HuH-7 (cell line): ENCODE data around the gene RCSD1.

Experiments used
- DNase-seq: peaks from one replicate; pipeline ENCODE4 v3.0.0; 2011; ENCODE audit warnings: low spot score

The RCSD1 gene

DNA sequence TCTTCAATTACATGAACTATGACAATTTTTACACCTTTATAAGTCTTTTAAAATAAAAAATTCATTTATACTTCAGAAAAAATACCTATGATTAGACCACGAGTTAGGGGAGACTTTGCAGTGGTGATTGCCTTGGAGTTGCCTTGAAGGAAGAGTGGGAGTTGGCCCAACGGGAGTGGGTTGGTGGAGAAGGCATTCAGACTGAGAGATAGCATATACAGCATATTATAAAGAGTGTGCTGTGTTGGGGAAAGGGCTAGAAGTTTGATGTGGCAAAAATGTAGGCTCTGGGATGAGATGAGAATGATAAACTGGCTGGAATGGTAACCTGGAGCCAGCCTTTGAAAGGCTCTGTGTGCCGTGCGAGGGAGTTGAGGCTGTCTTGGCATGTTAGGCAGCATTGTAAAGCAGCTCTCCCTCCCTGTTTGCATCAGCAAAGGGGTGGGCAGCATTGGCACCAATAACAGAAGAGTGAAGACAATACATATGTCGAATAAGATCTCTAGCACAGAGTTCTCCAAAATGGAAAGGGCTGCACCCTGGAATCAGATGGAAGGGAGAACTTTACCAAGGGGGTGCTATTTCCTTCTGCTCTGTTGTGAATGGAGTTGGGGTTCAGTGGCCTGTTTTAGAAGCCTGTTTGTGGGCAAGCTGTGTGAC is 116.1 kb downstream of the RCSD1 start:
- no peak for DNase-seq

DNA sequence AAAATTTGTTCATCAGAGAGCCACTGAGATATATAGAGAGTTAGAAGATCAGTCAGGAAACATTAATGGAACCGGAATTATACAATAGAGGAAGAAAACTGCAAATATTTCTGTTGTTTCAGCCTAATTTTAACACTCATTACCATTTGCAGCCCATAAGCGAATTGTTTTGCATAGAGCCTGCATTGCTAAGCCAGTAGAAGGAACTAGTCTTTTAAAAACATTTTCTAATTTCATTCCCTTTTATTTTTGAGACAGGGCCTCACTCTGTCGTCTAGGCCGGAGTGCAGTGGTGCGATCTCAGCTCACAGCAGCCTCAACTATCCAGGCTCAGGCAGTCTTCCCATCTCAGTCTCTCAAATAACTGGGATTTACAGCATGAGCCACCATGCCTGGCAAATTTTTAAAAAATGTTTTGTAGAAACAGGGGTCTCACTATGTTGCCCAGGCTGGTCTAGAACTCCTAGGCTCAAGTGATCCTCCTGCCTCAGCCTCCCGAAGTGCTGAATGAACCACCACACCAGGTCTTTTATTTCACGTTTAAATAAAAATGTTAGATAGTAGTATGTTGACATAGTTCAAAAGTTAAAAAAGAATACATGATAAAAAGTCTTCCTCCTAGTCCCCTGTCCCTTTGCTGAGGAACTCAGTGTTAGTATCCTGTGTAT is 117.1 kb downstream of the RCSD1 start:
- DNase-seq: no peak

DNA sequence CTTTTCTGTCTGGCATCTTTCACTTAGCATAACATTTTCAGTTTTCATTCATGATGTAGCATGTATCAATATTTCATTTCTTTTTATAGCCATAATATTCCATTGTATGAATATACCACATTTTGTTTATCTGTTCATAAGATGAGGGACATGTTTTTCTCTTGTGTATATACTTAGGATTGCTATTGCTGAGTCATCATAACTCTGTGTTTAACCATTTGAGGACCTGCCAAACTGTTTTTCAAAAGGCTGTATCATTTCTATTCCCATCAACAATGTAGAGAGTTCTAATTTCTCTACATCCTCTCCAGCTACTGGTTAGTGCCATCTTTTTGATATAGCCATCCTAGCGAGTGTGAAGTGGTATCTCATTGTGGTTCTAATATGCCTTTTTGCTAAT is 118.0 kb downstream of the RCSD1 start:
- DNase-seq: no peak

DNA sequence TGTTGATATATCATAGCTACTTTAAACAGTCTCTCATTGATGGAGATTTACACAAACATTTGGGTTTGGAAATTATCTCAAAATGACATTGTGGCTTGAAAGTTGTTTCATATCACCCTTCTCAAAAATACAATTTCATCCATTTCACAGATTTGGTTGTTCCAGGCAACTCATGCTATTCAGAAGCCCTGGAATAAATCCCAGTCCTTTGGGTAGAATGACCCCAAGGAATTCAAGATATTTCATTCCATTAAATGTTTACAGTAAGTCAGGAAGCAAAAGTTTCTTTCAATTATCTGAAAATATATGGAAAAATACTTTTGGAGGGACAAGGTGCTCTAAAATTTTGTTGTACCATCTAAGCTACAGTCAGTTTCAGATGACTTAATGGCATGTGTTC is 118.9 kb downstream of the RCSD1 start:
- DNase-seq: no peak

DNA sequence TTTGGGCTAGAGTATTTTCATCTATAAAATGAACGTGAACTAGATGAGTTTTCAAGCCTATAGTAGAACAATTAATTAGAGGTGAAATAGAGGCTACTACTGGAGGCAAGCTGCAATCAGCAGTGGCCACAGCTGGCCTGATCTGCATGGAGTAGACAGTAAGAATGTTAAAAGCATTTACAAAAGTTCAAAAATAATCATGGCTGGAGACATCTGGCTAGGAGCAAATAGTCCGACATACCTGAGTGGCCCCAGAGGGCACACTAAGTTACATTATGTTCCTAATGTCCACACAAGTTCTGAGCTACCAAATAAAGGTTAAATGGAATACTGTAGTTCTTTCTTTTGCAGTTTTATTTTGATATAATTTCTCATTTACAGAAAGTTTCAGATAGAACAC is 119.7 kb downstream of the RCSD1 start:
- DNase-seq: no peak

DNA sequence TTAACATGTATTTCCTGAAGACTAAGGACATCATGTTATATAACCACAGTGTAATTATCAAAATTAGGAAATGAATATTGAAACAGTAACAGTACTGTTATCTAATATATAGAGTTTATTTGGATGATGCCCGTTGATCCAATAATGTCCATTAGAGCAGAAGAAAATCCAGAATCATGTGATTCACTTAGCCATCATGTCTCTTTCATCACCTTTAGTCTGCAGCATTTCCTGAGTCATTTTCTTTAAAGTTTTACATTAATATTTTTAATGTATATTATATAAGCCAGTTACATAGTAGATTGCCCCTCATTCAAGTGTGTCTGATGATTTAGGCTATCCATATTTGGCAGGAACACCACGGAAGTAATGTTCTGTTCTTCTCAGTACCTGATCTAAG is 120.6 kb downstream of the RCSD1 start:
- no peak for DNase-seq

DNA sequence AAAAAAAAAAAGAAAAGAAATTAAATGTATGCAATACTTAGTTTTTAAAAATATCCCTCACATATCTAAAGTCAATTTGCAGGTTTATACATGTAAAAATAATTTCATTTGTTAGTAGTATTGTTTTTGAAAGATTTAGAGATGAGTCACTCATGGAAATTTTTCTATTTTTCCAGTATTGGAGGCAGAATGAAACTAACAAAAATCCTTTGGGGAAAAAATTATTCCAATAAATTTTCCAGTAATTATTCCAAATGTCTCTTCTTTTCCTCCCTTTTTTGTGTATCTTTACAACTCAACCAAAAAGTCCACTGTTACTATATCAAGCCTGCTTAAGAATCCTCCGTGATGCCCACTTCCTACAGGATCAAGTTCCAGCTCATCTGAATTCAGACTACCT is 121.6 kb downstream of the RCSD1 start:
- no peak for DNase-seq

DNA sequence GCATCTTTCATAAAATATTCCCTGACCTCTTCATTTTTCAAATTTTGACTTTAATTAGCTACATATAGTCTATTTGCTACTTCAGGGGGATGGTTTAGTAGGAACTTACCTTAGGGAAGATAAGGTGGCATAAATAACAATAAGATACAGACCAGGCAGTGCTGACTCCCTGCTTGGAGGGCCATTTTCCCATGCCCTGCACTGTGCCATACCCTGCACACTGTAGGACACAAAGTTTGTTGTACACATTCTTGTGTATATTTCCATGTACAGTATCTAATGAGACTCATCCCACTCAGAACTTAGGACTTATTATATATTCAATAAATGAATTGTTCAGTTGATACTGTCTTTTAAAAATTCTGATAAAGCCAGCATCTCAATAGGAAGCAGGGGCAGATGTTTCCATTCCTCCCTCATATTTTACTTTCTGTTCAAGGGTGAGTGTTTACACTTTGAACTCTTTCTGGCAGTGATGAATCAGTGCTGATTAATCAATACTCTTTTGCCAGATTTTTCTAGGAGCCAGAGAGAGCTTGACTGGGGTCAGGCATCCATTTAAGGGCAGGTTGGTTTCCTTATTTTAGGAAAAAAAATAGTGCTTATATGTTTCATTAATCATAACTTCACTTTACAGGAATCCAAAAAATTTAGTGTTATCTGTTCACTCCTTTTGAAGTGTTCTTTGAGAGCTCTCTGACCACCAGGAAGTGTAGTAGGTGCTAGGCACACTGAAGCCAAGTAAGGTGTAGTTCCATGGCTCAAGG is 122.4 kb downstream of the RCSD1 start:
- DNase-seq: no peak

DNA sequence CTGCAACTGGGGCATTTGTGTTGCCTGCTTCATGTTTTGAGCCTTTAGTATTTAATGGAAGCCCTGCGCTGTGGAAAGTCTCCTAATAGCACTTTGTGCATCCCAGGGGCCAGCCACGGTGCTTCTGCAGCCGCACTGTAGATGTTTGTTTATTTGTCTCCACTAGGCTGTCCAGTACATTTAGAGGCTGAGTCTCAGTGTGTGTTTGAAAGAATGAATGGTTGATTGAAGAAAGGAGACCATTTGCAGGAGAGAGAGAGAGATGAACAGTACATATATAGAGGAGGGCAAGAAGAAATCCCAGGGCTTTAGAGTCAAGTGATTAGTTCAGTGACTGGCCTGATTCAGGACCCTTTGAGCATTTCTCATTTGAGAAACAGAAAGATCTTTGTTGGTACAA is 125.6 kb downstream of the RCSD1 start:
- DNase-seq: no peak
